T follicular helper cell (primary cell): ENCODE data around the gene FUCA1.

Source experiments
- DNase-seq: peaks from one replicate; pipeline ENCODE4 v3.0.0-alpha.2; 2020; ENCODE audit warnings: low read depth

Gene FUCA1

GRCh38 chr1:23801338-23801748 lies 66.7 kb downstream of the FUCA1 start:
- no peak for DNase-seq

- peak; percentile 95 for DNase-seq
These were observed 67.4 kb downstream of the FUCA1 start, which contains the start of gene GALE for GRCh38 chr1:23800400-23801337. Gene GALE (minus strand): TSS chr1:23800754. CDS start chr1:23799007, 1,747 bp downstream.

GRCh38 chr1:23799570-23800399 lies 68.3 kb downstream of the FUCA1 start:
- no peak for DNase-seq

- no peak for DNase-seq
These were observed 68.9 kb downstream of the FUCA1 start for GRCh38 chr1:23799255-23799569.

- DNase-seq = no peak
These were observed 69.4 kb downstream of the FUCA1 start for GRCh38 chr1:23798662-23799142.

GRCh38 chr1:23797478-23798448 lies 70.3 kb downstream of the FUCA1 start:
- DNase-seq = no peak

GRCh38 chr1:23796466-23797271 lies 71.4 kb downstream of the FUCA1 start:
- no peak for DNase-seq

- DNase-seq = no peak
These were observed 72.2 kb downstream of the FUCA1 start for GRCh38 chr1:23795676-23796465.
